HG02623 (cell line): Measurements from ENCODE around the gene ITGB1.
"Not testable (repeated sequence)": the region's sequence is repeated elsewhere in the genome, so short reads cannot be mapped to it uniquely, and the experiment has no call there.

Source experiments
- ATAC-seq: cut with Tn5 transposase; IDR thresholded peaks from one replicate; pipeline ENCODE4 v1.9.1; 2021; ENCODE audit warnings: moderate library complexity; ENCODE audit not compliant: unreplicated experiment

Gene ITGB1

DNA sequence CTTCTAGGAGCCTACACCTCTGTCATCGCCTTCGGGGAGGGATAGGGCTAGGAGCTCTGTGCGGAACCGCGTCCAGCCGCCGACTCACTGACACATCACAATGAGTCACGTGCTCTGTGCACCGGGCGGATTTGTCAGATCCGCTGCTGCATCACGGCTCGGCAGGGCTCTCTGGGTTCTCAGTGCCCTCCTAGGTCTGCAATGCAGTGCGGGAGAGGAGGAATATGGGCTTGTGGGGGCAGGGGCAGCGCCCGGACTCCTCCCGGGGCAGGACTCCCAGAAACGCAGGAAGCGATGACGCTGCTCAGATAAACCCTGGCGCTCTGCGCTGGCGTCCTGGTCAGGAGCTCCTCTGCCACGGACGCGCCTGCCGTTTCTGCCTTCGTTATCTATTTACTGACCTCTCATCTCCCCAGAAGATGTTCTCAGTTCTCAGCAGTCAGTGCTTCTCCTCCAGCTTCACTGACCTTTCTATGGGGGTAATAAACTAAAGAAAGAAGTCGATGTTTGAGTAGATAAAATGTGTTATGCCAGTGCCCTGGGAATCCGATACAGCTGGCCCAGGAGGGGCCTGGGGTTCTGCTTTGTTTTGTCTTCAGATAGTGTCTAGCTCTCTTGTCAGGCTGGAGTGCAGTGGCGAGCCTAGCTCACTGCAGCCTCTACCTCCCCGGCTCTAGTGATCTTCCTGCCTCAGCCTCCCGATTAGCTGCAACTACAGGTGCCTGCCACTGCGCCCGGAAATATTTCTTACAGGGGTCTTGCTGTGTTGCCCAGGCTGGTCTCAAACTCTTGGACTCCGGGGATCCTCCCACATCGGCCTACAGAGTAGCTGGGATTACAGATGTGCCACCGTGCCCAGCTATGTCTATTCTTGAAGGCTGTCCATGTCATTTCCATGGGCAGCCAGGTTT, 22.8 kb upstream of the ITGB1 start:
- peak; percentile 96 for ATAC-seq

DNA sequence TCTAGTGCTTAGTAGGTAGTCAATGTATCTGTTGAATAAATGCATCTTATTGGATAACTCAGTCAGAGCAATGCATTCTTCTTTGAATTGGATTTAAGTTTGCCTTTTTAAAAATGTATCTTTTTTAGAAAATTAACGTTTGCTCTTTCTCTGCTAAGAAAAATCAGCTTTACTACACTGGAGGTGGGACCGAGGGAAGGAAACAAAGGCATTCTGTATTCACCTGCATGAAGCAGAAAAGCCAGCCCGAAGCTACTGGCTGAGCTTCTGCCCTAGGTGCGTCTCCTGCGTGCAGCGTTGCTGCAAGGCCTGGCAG, 22.2 kb upstream of the ITGB1 start:
- no peak for ATAC-seq

DNA sequence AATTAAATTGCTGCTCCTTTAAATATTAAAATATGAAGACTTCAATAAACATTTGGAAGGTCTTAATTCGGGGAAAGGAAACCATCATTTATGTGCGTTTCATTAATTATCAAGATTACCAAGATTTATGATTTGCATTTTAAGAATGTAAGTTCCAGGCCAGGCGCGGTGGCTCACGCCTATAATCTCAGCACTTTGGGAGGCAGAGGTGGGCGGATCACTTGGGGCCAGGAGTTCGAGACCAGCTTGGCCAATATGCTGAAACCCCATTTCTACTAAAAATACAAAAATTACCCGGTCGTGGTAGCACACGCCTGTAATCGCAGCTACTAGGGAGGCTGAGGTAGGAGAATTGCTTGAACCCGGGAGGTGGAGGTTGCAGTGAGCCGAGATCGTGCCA, 21.7 kb upstream of the ITGB1 start:
- not testable (repeated sequence) for ATAC-seq

DNA sequence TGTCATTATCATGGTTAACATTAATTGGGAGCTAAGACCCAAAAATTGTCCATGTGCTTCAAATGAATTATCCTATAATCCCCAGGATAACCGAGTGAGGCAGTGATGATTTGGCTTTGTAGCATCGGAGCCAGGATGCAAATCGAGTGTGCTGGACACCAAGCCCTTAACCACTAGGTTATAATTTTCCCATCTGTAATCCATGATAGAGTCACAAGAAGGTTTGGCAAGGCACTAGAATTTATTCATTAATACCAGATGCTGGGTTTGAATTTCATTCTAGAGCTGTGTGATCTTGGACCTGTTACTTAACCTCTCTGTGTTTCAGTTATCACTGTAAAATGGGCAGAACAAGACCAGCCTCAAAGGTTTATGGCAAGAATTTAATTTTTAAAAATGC, 21.0 kb upstream of the ITGB1 start:
- no peak for ATAC-seq

DNA sequence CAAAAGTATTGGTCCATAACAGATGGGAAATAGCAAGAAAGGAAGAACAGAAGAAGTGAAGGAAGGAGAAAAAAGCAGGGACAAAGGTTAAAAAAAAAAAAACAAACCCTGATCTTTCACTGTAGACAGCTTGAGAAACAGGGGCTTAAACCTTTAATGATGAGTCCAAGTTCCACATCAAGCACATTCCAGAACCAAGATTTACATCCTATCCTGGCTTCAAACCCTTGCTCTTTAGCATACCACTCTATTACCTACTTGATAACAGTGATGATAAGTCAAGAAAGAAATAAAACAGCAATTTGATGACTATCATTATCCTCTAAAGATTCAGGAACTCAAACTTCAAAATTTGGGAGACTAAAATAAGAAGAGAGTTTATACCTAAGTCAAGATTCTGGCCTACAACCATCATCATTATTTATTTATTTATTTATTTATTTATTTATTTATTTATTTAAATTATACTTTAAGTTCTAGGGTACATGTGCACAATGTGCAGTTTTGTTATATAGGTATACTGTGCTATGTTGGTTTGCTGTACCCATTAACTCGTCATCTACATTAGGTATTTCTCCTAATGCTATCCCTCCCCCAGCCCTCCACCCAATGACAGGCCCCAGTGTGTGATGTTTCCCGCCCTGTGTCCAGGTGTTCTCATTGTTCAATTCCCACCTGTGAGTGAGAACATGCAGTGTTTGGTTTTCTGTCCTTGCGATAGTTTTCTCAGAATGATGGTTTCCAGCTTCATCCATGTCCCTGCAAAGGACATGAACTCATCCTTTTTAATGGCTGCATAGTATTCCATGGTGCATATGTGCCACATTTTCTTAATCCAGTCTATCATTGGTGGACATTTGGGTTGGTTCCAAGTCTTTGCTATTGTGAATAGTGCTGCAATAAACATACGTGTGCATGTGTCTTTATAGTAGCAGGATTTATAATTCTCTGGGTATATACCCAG, 20.1 kb upstream of the ITGB1 start:
- not testable (repeated sequence) for ATAC-seq

DNA sequence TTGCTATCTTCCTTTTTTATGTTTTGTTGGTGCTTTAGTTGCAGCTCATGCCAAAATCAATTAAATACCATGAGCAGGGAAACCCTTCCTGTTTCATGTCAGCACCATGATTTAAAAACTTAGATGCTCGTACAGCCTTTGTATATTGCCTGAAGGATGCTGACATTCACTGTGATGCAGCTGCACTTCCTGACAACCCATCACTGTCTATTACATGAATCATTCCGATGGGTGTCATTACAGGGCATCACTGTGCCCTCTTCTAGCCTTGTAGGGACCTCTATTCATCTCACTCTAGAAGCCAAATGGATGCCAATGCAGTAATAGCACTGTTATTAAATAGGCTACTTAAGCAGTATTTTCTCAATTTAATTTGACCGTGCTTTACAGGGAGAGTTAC, 18.3 kb upstream of the ITGB1 start:
- ATAC-seq: no peak

DNA sequence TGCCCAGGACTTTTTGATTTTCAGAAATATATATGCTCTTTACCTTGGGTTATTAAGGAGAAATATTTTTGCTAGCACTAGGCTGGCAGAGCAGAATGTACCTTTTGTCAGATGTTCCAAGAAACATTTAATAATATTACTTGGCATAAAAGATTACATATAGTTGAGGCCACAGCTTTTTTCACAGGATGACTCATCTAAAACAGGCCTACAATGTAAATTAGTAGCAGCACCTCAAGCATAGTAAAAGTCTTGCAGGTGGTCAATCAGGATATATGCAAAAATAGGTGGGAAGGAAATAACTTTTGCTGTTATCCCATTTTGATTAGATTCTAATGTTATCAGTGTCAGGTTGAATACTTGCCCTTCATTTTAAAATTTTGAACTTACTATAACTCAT, 14.9 kb upstream of the ITGB1 start:
- no peak for ATAC-seq

DNA sequence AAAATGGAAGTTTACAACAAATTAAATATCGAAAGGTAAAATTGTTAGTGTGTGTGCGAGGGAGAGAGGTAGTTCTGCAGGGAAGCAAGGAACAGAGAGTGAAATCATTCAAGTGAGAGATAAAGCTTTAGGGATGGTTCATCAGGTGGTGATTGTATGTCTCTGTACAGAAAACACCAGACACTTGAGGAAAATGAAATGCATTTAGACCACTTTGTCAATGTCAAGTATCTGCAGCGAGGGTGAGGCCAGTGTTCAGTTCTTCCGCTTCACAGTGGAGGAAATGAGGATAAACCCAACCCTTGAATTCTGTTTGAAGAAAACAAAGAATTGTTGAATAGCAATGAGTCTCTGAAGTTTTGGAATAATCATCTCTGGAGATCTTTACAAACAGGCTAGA, 14.4 kb upstream of the ITGB1 start:
- ATAC-seq: no peak

DNA sequence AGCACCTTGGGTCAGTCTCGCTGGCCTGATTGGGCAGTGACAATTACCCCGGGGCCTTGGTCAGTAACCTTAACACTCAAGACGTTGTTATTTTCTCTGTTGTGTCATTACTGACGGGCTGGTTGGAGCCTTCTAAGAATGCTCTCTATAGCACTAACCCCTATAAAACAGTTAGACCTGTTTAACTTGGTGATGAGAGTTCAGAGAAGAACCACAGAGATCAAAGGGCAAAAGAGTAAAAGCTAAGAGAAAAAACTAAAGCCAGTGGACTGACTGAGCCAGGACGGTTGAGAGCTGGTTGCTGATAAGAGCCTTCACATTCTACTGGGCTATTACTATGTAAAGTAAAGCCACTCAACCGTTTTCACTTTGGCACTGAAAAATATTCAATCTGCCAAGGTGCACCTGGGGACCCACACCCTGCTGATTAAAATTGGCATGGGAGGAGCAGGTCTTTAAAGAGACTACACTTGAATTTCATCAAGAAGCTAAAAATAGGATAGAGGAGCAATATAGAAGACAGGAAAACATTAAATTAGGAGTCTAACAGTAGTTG, 13.6 kb upstream of the ITGB1 start:
- no peak for ATAC-seq

DNA sequence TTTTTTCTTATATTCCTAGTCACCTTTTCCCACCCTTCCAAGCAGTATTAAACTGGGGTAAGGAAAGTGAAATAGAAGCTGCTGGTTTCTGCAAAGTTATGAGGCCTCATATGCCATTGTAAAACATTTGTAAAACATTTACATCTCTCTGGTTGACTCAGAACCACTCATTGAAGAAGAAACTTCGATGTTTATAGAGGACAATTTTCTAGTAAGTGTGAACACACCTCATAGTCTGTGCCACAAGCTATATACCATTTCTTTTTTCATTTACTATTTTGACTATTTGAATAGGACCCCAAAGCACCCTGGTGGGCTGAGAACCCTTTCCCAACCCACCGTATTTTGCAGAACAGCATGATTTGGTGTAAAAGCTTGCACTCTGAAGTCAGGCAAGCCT, 12.9 kb upstream of the ITGB1 start:
- ATAC-seq: peak; percentile 66

DNA sequence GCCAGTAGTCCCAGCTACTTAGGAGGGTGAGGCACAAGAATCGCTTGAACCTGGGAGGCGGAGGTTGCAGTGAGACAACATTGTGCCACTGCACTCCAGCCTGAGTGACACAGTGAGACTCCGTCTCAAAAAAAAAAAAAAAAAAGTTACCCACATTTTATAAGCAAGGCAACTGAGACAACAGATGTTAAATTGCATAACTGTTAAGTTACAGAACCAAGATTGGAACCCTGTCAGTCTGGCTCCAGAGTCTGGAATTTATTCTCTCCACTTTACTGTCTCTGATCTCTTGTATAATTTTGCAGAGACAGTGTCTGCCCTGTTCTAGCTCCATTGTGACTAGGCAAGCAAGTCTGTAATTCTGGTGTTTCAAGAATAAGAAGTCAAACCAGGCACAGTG, 6.2 kb upstream of the ITGB1 start:
- no peak for ATAC-seq

DNA sequence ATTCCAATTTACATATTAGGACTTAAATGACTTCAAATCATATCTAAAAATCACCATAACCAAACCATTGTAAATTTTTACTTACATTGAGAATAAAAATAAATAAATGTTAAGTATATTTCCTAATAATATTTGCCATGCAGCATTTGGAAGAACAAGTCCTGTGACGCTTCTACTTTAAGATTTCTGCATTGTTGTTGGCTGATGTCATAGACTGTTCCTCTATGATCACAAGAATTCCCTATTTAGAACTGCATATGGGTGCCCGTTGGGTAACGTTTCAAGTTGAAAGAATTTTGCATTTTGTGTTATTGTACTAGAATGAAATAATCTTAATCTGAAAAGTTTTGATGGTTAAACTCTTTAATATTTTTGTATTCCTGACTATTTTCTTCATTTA, 5.1 kb upstream of the ITGB1 start:
- no peak for ATAC-seq

DNA sequence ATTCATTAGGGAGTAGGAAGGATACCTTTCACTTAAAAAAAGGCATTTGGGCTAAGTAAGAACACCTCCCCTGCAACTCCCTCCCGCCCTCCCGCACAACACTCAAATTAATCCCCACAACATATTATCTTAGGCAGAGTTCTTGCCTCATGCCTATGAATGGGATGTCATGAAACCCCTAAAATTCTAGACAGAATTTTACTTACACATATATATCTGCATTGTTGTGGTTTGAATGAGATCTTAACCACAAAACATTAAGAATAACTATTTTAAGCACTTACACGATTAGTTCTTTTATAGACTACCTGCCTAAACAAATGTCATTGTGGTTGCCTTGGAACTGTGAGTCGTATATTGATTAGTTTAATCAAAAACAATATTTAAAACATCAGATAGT, 4.5 kb upstream of the ITGB1 start:
- ATAC-seq: no peak

DNA sequence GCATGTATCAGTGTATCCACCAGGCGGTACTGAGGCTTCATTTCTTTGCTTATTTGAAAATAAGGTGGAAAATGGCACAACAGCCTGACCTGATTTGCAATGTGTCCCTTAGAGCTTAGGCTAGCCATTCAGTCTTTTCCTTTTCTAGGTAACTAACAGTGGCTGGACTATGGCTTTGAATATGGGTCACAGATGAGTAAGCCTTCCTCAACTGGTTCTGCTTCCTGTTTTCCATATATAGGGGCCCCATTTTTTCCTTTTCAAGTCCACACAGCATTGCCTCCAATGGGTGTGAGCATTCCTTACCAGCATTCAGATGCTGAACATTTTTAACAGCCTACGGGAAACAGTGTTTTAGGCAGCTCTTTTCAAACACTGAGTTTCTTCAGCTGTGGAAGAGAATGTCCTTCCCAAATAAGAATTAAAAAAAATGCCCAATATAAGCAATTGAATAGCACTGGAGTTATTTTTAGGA, 3.9 kb upstream of the ITGB1 start:
- no peak for ATAC-seq

DNA sequence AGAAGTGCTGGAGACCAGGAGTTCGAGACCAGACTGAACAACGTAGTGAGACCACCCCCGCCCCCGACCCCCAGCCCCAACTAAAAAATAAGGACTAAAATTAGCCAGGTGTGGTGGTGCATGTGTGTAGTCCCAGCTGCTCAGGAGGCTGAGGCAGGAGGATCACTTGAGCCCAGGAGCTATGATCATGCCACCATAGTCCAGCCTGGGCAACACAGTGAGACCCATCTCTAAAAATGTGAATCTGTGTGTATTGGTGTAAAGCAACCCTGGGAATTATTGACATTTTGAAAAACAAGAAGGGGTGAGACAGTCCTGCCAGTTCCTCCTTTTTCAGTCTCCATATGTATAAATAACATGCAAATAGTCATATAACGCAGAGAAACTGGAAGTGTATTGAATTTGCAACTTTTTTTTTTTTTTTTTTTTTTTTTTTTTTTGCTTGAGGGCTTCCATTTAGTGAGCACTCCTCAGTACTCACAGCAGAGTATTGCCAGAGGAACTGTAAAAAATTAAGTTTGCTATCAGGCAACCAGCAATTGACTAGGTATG, 3.4 kb upstream of the ITGB1 start:
- no peak for ATAC-seq

DNA sequence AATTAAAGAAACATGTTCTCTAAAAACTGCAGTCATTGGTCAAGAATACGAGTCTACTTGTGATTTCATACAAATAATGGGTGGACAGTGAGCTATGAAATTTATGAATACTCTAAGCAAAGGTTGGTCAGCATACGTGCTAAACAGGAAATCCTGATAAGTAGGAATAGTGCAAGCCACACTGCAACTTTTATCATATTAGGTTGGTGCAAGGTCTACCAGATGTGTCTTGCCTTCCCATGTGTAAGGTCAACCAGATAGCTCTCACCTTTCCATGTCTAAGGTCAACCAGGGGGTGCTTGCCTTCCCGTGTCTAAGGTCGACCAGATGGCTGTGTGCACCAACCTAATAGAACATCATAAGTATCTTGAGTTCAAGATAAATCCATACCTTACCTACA, 2.0 kb upstream of the ITGB1 start:
- no peak for ATAC-seq

DNA sequence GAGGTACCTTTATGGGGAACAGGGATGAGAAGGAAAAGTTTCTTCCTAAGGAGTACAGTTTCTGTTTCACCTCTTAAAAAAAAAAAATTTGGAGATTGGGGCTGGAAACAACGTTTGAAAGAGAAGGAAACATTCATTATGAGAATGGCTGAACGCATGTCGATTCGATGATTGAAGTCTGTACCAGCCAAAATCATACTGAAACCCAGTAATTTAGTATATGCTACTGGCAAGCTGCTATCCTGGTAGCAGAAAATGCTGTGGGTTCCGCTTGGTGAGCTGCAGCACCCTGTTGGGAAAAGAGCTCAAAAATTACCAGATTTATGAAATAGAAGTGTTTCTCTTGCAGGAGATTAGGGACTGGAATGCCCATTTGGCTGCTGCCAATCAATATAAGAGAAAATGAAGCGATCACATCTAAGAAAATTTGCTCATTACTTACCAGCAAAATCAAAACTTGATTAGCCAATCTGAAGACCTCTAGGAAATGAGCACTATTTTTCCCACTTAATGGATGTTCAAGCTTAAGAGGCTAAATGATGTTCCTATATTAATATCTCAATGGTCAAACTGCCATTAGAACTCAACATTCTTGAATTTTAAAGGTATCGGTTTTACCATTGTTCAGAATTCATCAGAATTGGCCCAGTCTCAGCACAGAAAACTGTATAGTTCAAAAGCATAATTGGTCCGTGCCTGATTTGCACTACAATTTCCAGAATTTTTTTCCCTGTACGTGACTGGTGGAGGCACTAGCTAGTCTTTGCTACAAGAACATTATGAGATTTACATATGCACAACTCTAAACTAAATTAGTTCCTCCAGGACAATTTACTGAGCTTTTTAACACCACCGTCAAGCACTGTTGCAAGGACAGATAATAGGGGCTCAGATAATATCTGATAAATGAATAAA, 1.2 kb upstream of the ITGB1 start:
- ATAC-seq: peak; percentile 31

DNA sequence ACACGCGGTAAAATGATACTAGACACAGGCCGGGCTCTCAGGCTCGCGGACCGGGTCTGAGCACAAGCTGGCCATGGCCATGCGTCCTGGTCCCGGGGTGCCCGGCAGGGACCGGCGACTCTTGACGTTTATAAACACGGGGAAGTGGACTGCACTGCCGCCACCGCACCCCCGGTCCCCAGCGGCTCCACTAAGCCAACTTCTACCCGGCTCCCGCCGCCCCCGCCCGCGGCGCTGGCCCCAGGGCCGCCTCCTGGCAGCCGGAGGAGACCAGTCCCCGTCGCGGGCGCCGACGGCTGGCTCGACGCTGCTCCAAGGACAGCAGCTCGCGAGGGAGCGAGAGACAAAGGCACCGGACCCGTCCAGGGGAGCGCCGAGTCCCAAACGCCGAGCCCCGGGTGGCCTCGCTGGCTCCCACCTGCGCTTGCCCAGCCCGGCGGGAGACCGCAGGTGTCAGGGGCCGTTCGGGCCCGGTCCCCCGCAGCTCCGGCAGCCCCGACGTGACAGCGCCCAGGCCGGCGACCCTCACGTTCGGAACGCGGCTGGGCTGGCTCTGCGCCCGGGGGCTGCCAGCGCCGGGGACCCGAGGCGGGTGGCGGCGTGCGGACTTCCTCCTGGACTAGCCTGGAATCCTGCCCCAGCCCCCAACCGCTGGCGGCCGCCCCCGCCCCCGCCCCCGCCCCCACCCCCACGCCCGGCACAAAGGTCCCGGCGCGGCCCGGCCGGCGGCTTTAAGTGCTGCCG, 517 bp downstream of the ITGB1 start:
- ATAC-seq: peak; percentile 20

DNA sequence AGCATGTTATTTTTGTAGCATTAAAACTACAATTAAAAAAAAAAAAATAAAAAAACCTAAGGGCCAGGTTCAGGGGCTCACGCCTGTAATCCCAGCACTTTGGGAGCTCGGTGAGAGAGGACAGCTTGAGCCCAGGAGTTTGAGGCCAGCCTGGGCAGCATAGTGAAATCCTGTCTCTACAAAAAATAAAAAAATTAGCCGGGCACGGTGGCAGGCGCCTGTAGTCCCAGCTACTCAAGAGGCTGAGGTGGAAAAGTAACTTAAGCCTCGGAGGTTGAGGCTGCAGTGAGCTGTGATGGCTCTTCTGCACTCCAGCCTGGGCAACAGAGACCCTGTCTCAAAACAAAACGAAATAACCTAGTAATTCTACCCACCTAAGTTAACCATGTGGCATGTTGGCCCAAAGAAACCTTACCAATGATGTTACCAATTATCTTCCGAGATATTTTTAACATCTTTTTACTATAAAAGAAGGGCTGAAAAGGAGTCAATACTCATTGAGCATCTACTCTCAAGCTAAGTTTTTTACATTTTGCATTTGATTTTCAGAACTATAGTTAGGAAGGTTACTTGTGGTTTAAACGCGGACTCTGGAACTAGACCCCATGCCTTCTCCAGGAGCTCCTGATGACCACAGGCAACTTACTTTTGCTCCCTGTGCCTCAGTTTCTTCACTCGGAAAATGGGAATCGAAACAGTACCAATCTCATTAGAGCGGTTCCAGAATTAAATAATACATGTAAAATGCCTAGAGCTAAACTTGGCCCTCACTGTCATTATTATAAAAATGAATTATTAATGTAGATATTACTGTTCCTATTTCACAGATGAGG, 1.4 kb downstream of the ITGB1 start:
- no peak for ATAC-seq
